ENCODE data around the gene PHACTR1.

The PHACTR1 gene

DNA sequence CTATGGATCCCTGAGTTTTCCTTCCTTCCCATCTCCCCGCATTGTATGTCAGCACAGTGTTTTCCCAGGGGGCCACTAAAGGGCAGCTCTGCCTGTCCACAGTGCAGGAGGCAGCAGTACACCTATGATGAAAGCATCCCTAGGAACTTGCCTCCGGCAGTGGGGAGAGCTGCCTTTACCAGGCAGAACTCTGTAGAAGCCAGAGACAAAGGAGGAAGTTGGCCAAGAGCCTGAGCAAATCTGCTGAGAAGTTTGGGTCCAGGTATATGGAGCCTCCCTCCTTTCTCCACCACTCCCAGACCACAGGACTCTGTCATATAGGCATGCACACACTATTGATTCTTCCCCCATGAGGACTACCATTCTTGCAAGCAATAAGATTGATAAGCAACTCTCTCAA is 329.1 kb downstream of the PHACTR1 start:
- H3K4me1 Mint-ChIP-seq (ENCODE audit: low read depth): peaks cover 5% of the 10 kb centered on the region
- no peak overlapping the region for H3K27ac Mint-ChIP-seq
- H3K36me3 Mint-ChIP-seq (ENCODE audit: low read depth): no peaks in the 10 kb centered on the region
- no peak overlapping the region for H3K4me3 Mint-ChIP-seq
- peaks cover 17% of the 10 kb centered on the region for H3K27me3 Mint-ChIP-seq
- H3K9me3 Mint-ChIP-seq: peaks cover 2% of the 10 kb centered on the region
- no peak for DNase-seq

DNA sequence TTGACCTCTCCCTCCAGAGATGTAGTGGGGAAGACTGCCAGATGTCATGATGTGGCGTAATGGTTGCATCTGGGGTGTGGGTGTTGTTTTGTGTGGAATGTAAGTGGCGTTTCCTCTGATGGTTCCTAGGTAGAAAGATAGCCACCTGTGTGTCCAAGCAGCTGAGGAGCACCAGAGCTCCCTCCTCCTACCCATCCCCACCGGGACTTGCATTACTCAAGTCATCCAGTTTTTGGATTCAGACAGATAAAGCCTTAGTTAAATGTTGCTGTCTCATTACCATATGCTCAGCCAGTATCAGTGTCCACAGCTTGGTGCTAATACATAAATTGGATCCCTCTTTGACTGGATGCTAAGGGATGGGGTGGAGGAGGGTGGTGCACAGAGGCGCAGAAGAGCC is 329.5 kb downstream of the PHACTR1 start:
- Mint-ChIP-seq H3K36me3 (ENCODE audit: low read depth) (no peaks in the 10 kb centered on the region), H3K27ac (no peak overlapping the region), H3K27me3 (peaks cover 15% of the 10 kb centered on the region)

DNA sequence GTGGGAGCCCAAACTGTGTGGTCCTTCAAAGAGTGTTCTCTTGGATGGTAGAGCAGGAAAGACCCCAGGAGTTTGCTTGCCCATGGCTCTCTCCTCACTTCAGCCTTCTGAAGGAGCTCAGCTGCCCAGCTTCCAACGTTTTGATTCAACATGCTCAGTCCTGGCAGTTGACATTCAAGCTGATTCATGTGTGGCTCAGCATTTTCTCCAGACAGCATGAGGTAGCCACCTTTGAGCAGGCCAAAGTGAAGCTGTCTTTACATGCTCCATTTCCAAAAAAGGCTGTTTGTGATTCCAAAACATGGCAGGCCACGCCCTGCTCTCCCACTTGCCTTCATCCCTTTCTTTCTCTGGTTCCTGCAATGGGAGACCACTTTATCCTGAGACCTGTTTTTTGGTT is 331.5 kb downstream of the PHACTR1 start:
- H3K9me3 Mint-ChIP-seq: peaks cover 2% of the 10 kb centered on the region
- no peak for DNase-seq
- peaks cover 10% of the 10 kb centered on the region for H3K27me3 Mint-ChIP-seq
- H3K4me3 Mint-ChIP-seq: no peak overlapping the region
- H3K36me3 Mint-ChIP-seq (ENCODE audit: low read depth): no peaks in the 10 kb centered on the region
- no peak overlapping the region for H3K27ac Mint-ChIP-seq
- H3K4me1 Mint-ChIP-seq (ENCODE audit: low read depth): peaks cover under 1% of the 10 kb centered on the region

More for the DNA sequence above, 329.5 kb downstream of the PHACTR1 start:
- no peak for DNase-seq
- Mint-ChIP-seq H3K4me3 (no peak overlapping the region), H3K9me3 (peaks cover 2% of the 10 kb centered on the region), H3K4me1 (ENCODE audit: low read depth) (peaks cover 5% of the 10 kb centered on the region)

DNA sequence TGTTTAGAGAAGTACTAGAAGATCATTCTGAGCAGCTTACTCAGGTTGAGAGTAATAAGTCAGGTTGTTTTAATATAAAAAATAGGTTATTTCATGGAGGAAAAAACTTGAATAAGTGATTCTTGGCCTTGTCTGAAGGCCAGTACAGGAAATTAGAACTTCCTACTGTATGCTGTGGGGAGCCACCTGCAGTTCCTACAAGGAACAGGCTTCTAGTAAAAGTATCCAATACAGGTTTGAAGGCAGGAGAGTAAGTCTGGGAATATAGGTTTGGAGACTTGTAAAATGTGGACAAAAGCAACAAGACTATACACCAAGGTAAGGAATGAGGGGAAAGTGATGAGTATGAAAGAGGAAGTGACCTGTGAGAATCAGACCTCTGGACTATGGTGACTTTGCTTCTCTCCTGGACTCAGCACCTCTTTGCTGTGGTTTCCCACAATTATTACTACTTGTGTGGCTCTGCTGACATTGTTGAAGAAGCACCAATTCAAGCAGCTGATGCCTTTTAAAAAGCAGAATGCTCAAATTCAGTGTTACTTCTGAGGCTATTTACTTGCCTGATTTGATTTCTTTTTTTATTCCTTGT is 333.2 kb downstream of the PHACTR1 start:
- Mint-ChIP-seq H3K4me3 (no peak overlapping the region), H3K4me1 (ENCODE audit: low read depth) (no peaks in the 10 kb centered on the region), H3K36me3 (ENCODE audit: low read depth) (no peaks in the 10 kb centered on the region), H3K9me3 (no peaks in the 10 kb centered on the region), H3K27ac (no peak overlapping the region), H3K27me3 (peaks cover 17% of the 10 kb centered on the region)
- no peak for DNase-seq

DNA sequence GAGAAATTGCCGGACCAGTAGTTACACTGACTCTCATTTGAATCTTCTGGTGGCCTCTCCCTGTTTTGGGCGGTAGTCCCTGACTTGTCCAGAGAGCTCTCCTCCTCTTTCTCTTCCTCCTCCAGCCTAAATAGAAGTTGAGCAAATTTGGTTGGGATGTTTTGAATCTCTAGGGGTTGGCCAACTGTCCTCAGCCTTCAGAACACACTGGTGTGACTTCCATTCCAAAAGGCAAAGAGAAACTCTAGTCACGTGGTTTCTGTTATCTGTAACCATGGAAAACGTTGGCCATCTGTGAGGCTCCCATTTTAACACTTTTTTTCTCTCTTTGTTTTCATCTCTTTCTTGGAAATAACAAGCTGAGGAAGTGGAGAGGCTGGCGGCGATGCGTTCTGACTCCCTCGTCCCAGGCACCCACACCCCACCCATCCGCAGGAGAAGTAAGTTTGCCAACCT is 336.5 kb downstream of the PHACTR1 start:
- no peaks in the 10 kb centered on the region for H3K9me3 Mint-ChIP-seq
- no peak overlapping the region for H3K27ac Mint-ChIP-seq
- peaks cover 22% of the 10 kb centered on the region for H3K27me3 Mint-ChIP-seq

DNA sequence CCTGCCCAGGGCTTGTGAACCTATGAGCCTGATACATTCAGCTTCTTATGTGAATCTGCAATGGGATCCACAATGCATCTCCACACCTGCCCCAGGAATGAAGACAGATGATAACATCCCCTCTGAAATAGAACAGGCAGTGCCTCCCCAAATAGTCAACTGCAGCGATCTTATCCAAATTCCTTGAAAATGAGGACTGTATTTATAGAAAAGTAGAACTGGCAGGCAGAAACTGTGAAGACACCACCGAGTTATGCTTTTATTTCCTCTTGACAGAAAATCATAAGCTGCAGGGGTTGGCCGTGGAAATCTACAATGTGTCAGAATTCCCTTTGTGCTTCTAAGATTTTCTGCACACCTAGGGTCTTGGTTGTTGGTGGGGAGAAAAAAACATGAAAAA is 341.5 kb downstream of the PHACTR1 start:
- DNase-seq: no peak
- peaks cover 20% of the 10 kb centered on the region for H3K27me3 Mint-ChIP-seq
- H3K4me3 Mint-ChIP-seq: no peak overlapping the region
- no peak overlapping the region for H3K27ac Mint-ChIP-seq
- H3K4me1 Mint-ChIP-seq (ENCODE audit: low read depth): no peaks in the 10 kb centered on the region
- no peaks in the 10 kb centered on the region for H3K9me3 Mint-ChIP-seq
- no peaks in the 10 kb centered on the region for H3K36me3 Mint-ChIP-seq (ENCODE audit: low read depth)

More for the DNA sequence above, 336.5 kb downstream of the PHACTR1 start:
- Mint-ChIP-seq H3K36me3 (ENCODE audit: low read depth) (no peaks in the 10 kb centered on the region), H3K4me3 (no peak overlapping the region), H3K4me1 (ENCODE audit: low read depth) (no peaks in the 10 kb centered on the region)
- DNase-seq: no peak

DNA sequence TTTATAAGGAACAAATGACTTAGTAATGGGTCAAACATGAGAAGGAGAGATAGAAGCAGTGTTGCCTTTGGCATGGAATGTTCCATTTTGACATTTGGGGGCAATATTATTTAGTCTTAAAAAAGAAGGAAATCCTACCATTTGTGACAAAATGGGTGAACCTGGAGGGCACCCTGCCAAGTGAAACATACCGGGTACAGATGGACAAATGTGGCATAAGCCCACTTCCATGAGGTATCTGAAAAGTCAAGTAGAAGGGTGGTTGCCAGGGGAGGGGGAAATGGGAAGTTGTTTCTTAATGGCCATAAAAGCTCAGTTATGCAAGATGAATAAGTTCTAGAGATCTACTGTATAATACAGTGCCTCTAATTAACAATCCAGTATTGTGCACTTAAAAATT is 342.5 kb downstream of the PHACTR1 start:
- H3K4me1 Mint-ChIP-seq (ENCODE audit: low read depth): no peaks in the 10 kb centered on the region
- no peak overlapping the region for H3K27ac Mint-ChIP-seq
- no peak overlapping the region for H3K4me3 Mint-ChIP-seq
- no peak for DNase-seq
- peaks cover 13% of the 10 kb centered on the region for H3K27me3 Mint-ChIP-seq
- no peaks in the 10 kb centered on the region for H3K9me3 Mint-ChIP-seq
- H3K36me3 Mint-ChIP-seq (ENCODE audit: low read depth): no peaks in the 10 kb centered on the region

DNA sequence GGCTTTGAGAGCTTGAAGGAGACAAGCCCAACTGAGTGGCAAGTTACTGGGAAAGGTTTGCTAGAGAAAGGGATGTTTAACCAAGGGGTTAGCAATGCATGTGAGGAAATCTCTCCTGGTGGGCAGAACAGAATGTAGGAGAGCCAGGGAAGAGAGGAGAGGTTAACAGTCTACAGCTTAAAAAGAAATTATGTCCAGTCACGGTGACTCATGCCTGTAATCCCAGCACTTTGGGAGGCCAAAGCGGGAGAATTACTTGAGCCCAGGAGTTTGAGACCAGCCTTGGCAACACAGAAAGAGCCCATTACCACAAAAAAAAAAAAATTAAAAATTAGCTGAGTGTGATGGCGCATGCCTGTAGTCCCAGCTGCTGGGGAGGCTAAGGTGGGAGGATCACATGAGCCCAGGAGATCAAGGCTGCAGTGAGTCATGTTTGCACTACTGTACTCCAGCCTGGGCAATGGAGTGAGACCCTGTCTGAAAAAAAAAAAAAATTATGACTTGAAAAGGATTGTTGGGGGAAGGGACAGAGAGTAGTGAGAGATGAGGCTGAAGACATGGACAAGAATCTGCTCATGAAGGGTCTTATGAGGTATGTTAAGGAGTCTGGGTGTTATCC is 346.8 kb downstream of the PHACTR1 start:
- Mint-ChIP-seq H3K36me3 (ENCODE audit: low read depth) (no peaks in the 10 kb centered on the region), H3K27ac (no peak overlapping the region), H3K27me3 (no peaks in the 10 kb centered on the region), H3K4me3 (no peak overlapping the region), H3K4me1 (ENCODE audit: low read depth) (no peaks in the 10 kb centered on the region), H3K9me3 (no peaks in the 10 kb centered on the region)
- no peak for DNase-seq

DNA sequence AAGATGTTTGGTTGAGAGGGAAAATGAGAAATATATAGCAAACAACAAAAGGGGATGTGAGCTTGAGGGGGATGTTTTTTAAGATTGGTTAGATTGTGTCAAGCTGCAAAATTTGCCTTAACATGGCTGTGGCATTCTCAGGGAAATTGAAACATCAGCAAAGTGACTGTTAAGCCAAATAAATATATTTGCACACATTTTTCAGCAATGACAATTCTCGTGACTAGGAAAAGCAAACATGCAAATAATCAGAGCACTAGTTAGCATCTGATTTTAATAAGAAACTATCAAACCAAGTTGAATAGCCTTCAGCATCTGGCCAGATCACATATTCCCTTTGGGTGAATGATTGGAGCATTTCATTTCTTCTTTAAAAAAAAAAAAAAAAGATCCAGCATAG is 349.0 kb downstream of the PHACTR1 start:
- no peaks in the 10 kb centered on the region for H3K9me3 Mint-ChIP-seq
- H3K4me1 Mint-ChIP-seq (ENCODE audit: low read depth): peaks cover 2% of the 10 kb centered on the region
- no peak for DNase-seq
- peaks cover 4% of the 10 kb centered on the region for H3K27me3 Mint-ChIP-seq
- H3K36me3 Mint-ChIP-seq (ENCODE audit: low read depth): no peaks in the 10 kb centered on the region
- H3K4me3 Mint-ChIP-seq: no peak overlapping the region
- H3K27ac Mint-ChIP-seq: no peak overlapping the region

DNA sequence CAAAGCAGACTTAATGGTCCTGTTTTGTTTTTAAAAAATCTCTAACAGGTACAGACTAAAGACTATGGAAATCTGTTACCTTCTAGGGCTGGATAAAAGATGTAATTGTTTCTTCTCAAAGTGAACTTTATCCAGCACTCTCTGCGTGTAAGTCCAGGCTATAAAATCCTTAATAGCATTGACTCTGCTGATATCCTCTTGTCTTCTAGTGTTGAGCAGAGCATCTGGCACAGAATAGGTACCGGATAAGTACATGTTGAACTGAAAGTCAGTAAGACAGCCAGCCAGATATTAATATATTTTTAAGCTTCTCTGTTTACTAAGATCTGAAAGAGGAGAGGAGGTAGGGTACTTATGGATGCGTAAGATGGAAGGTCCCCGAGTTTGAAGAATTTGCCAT is 349.5 kb downstream of the PHACTR1 start:
- Mint-ChIP-seq H3K27ac (no peak overlapping the region), H3K4me3 (no peak overlapping the region), H3K27me3 (peaks cover 4% of the 10 kb centered on the region), H3K9me3 (no peaks in the 10 kb centered on the region), H3K4me1 (ENCODE audit: low read depth) (peaks cover 2% of the 10 kb centered on the region), H3K36me3 (ENCODE audit: low read depth) (no peaks in the 10 kb centered on the region)
- DNase-seq: no peak

DNA sequence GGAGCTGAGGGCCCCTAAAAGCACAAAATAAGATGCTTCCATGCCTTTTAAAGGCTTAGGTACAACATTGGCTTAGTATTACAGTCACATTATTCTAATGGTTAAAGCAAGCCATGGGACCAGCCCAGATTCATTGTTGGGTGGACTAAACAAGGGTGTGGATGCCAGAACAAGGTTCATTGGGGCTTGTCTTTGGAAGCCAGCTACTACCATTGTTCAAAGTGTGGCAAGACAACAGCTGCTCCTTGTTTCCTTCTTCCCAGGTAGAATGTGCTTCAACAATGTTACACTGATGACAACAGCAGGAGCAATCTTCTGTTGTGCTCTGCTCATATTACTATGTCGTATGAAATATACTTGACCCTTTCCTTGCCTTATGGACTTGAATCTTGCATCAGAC is 350.3 kb downstream of the PHACTR1 start:
- H3K27me3 Mint-ChIP-seq: peaks cover 4% of the 10 kb centered on the region
- H3K4me3 Mint-ChIP-seq: no peak overlapping the region
- H3K27ac Mint-ChIP-seq: no peak overlapping the region
- H3K4me1 Mint-ChIP-seq (ENCODE audit: low read depth): peaks cover 2% of the 10 kb centered on the region
- no peak for DNase-seq
- H3K9me3 Mint-ChIP-seq: no peaks in the 10 kb centered on the region
- no peaks in the 10 kb centered on the region for H3K36me3 Mint-ChIP-seq (ENCODE audit: low read depth)

DNA sequence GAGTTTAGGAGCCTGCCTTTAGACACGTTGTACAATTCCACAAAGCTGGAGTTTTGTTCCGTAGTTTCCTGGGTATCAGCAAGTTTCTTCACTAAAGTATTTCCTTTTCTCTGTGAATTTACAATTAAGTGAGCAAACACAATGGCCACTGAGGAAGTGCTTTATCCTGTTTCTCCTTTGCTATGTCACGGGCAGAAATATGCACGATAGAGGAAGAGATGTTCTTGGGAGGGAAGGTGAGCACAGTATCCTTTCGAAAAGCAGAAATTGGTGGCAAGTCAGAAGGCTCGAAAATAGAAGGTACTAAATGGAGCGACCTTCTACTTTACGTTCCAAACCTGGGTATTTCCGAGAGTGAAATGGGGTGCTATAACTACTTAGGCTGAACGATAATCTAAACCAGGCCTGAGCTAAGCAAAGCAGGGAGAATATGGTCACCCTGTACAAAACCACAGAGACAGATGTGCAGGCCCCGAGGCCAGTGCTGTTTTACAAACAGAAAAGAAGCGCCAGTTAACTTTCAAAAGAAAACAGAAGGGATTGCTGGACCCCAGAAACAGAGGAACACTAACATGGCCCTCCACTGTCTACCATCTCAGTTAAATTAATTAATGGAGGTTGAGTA is 352.1 kb downstream of the PHACTR1 start:
- Mint-ChIP-seq H3K27me3 (peaks cover 13% of the 10 kb centered on the region), H3K4me1 (ENCODE audit: low read depth) (peaks cover 2% of the 10 kb centered on the region), H3K4me3 (no peak overlapping the region), H3K36me3 (ENCODE audit: low read depth) (no peaks in the 10 kb centered on the region), H3K9me3 (no peaks in the 10 kb centered on the region), H3K27ac (no peak overlapping the region)
- no peak for DNase-seq

DNA sequence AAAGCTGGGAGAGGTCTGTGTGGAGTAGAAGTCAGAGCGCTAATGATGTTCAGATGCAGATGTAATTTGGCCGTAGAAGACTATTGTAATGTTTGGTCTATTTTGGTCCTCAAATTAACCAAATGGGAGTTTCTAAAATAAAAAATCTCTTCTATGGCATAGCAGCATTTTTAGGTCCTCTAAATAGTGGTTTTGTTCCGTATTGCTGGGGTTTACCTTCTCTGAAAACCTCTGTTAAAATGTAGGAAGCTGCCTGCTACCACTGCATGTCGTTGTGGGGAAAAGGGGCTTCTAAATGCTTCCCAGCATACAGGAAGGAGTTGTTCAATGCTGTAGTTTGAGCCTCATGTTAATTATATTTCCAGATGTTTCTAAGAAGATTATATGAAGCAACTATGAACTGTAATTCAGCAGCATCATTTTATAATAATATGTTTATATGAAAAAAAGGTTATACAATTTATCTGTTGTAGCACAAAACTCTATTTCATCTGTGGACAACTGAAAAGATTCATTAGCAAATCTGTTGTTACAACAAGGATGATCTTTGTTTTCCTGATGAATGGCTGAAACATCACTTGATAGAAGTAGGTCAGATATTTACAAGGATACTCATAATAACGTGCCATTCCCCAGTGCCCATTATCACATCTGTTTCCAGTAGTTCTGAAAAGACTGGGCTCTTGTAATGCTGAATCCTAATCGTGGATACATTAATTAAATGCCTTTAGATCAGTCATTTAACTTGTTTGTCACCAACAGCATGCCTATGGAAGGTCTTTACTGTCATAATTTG is 355.2 kb downstream of the PHACTR1 start:
- no peaks in the 10 kb centered on the region for H3K9me3 Mint-ChIP-seq
- H3K27me3 Mint-ChIP-seq: peaks cover 26% of the 10 kb centered on the region
- peaks cover 2% of the 10 kb centered on the region for H3K4me1 Mint-ChIP-seq (ENCODE audit: low read depth)
- H3K36me3 Mint-ChIP-seq (ENCODE audit: low read depth): no peaks in the 10 kb centered on the region
- no peak for DNase-seq
- no peak overlapping the region for H3K27ac Mint-ChIP-seq
- H3K4me3 Mint-ChIP-seq: no peak overlapping the region

DNA sequence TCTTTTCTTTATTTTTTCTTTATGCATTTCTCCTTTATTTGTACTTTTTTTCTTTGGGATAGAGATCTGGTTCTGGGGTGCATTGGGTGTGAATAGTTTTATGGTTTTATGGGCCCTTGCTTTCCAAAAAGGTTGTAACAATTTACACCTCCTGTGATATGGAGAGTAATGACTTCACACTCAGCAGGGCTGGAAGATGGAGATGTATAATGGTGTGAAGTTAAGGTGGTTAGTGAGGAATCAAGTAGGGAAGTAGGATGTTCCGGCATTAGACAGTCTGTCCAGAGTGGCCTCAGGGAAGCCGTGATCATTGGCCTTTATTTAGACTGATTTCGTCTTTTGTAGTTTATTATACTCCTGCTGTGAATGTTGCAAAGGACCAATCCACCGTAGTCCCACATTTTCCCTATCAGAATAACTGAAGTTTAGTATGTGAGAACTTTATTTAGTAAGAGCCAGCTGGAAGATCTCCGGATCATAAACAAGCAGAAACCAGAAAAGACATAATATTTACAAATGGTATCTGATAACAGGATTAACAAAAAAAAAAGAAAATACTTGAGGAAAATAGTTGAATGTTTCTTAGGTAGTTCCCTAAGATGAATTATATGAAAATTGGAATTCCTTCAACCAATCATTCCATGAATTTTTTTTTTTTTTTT is 356.2 kb downstream of the PHACTR1 start:
- Mint-ChIP-seq H3K27me3 (peaks cover 32% of the 10 kb centered on the region), H3K4me3 (no peak overlapping the region), H3K36me3 (ENCODE audit: low read depth) (no peaks in the 10 kb centered on the region), H3K4me1 (ENCODE audit: low read depth) (peaks cover 2% of the 10 kb centered on the region), H3K9me3 (no peaks in the 10 kb centered on the region), H3K27ac (no peak overlapping the region)
- no peak for DNase-seq
